GM20000 (cell line): ENCODE data around the gene GPR135.

Source experiments
- DNase-seq: peaks from one replicate; pipeline ENCODE4 v3.0.0; 2012; ENCODE audit warnings: low spot score
- CTCF ChIP-seq: IDR thresholded peaks from 2 replicates; pipeline ENCODE4 v1.5.1; 2012; ENCODE audit warnings: mild to moderate bottlenecking, control low read depth; ENCODE audit errors: extremely low read depth, missing control alignments

The GPR135 gene

DNA sequence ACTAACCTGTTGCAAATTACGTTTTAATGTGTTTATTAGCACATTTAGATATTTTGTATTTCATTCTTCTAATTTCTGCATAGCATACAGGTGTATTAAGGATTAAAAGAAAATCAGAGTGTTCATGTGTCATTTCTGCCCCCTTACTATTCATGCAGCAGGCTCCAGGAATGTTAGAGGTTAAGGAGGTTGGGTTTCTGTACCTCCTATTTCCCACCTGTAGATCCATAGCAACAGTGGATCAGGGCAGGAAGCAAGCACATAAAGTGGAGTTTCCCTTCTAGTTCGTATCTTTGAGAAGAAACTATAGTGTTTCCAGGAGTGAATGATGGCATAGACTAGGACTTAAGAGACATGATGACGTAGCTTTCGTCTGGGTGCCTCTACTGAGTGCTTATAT lies 38.1 kb upstream of the GPR135 start:
- no peak for DNase-seq
- TF ChIP-seq CTCF, result no peak

GRCh38 chr14:59500732-59501131 lies 35.6 kb upstream of the GPR135 start:
- TF ChIP-seq CTCF, result no peak
- DNase-seq, result no peak

- no peak for TF ChIP-seq CTCF
Measured at GRCh38 chr14:59492384-59492783, 27.2 kb upstream of the GPR135 start.

GRCh38 chr14:59490756-59491155 lies 25.6 kb upstream of the GPR135 start:
- no peak for TF ChIP-seq CTCF
- no peak for DNase-seq

More at GRCh38 chr14:59492384-59492783, 27.2 kb upstream of the GPR135 start:
- no peak for DNase-seq

- TF ChIP-seq CTCF, result no peak
- no peak for DNase-seq
Measured at GRCh38 chr14:59484639-59485175, 19.5 kb upstream of the GPR135 start.

GRCh38 chr14:59483819-59484638 lies 18.8 kb upstream of the GPR135 start, which contains the start of the genes JKAMP and L3HYPDH:
Gene JKAMP (plus strand): TSS chr14:59484517. CDS start chr14:59484590, 73 bp downstream.
Gene L3HYPDH (minus strand): TSS chr14:59484408. CDS start chr14:59484316, 92 bp downstream.
- peak; percentile 96 for DNase-seq
- TF ChIP-seq CTCF, result peak; percentile 61

DNA sequence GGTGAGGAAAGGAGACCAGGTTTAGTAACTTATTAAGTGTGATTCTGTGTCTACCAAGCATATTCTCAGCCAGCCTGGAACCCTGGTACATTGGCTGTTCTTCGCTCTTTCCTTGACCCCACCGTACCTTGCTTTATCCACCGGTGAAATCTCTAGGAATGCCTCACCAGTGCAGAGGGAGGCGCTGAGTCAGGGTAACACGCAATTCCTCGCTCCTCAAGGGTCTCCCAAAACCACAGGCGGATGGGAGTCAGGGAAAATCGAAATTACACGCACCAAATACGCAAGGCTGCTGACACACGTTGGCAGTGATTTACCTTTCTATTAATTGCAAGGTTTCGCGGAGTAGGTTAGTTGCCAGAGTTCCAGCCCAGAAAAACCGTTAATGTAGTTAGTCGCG lies 18.2 kb upstream of the GPR135 start:
- no peak for TF ChIP-seq CTCF
- DNase-seq, result no peak
